Activated naive CD8-positive, alpha-beta T cell treated with anti-CD3 and anti-CD28 coated beads, Interleukin-2, amount 50 U/mL, for 24 hours (primary cell): Measurements from ENCODE around the gene CFAP70.
"Not testable (repeated sequence)": the region's sequence is repeated elsewhere in the genome, so short reads cannot be mapped to it uniquely, and the experiment has no call there.

Experiments used
- ATAC-seq: fragments of 150-1000 bp; cut with Tn5 transposase; one replicate; pipeline ENCODE4 v1.10.0; 2021
- DNase-seq: peaks from one replicate; pipeline ENCODE4 v3.0.0; 2021
- H3K27ac Mint-ChIP-seq: one replicate; pipeline ENCODE4 v1.8.0; 2021; ENCODE audit warnings: mild to moderate bottlenecking, mixed read lengths
- H3K27me3 Mint-ChIP-seq: one replicate; pipeline ENCODE4 v1.8.0; 2021; ENCODE audit warnings: mixed read lengths
- H3K36me3 Mint-ChIP-seq: one replicate; pipeline ENCODE4 v1.8.0; 2021; ENCODE audit warnings: low read depth, mixed read lengths
- H3K4me1 Mint-ChIP-seq: one replicate; pipeline ENCODE4 v1.8.0; 2021; ENCODE audit warnings: mixed read lengths
- H3K4me3 Mint-ChIP-seq: one replicate; pipeline ENCODE4 v1.8.0; 2021; ENCODE audit warnings: mild to moderate bottlenecking, moderate library complexity, mixed read lengths
- H3K9me3 Mint-ChIP-seq: one replicate; pipeline ENCODE4 v1.8.0; 2021; ENCODE audit warnings: mixed read lengths

The CFAP70 gene

DNA sequence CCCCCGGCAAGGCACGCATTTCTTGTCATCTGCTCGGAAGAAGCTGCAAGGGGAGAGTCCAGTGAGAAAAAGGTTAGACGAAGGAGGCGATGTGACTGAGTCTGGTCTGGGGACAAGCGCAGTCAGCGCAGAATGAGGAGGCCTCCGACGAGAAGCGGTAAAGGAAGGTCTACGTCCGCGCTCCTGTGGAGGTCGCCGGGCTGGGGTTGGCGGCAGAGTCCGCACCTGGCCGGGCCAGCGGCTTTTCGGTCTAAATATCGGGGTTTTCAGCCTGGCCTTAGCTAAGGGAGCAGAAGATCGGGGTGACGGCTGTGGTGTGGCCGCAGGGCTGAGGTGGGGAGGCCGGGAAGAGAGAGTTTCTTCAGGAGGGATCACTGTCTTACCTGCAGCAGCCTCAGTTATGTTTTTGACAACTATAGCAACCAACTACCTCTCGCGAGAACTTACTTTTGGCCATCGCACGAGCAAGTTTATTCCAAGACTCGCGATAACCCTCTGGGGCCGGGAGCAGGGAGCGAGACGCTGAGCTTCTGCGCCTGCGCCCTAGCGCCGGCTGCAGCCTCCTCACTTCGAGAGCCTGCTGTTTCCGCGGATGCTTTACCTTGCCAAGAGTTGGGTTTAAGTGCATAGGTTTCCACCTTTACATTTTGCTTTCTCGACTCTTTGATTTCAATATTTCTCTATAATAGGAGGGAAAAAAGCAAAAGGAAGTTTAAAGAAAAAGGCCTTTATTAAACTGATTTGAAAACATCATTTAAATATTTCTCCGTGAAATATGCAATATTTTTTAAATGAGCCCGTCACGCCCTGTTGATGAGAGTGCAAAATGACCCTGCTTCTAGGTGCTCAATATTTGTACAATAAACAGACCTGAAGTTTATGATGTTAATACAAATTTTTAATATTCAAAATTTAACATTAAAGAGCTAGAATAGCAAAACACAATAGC lies at the start of gene CFAP70:
Gene CFAP70, minus strand, starts transcription at position 534 of the 949 bp plus-strand sequence. CDS start 4,068 bp downstream, outside the sequence.
- Mint-ChIP-seq H3K36me3 (peaks cover 3% of the 10 kb centered on the region), H3K9me3 (no peaks in the 10 kb centered on the region), H3K4me1 (peaks cover 13% of the 10 kb centered on the region), H3K27ac (peak within 1 kb of the TSS; percentile 86), H3K27me3 (no peaks in the 10 kb centered on the region), H3K4me3 (peak within 1 kb of the TSS; percentile 93)
- ATAC-seq = peak; percentile 97
- DNase-seq = peak; percentile 92

DNA sequence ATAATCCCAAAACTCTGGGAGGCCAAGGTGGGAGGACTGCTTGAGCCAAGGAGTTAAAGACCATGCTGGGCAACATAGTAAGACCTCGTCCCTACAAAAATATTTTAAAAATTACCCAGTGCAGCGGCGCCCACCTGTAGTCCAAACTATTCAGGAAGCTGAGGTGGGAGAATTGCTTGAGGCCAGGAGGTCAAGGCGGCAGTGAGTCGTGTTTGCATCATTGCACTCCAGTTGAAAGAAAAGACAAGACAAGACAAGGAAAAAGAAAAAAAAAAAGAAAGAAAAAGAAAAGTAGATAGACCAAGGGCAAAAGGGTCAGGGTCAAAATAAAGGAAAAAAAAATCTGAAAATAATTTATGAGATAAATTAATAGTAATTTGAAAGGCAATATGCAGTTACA lies 49.4 kb upstream of the CFAP70 start:
- DNase-seq = no peak
- no peak for ATAC-seq
- no peak overlapping the region for H3K4me3 Mint-ChIP-seq

DNA sequence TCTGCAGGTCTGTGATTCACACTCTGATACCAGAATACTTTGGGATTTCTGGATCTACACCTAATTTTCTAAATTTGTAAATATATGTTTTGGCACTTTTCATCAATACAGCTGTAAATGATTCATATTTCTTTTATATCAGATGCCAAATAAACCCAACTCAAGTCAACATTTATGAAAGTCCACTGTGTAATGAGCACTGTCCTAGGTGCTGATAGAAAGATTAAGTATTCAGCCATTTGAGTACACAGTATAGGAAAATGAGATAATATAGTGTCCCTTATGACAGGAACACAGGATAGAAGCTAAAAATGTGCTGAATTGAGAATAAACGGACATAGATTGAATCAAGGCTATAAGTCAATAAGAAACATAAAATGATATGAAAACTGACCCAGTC lies 48.8 kb upstream of the CFAP70 start:
- Mint-ChIP-seq H3K36me3 (peaks cover 34% of the 10 kb centered on the region), H3K4me3 (no peak overlapping the region), H3K27ac (no peak overlapping the region), H3K4me1 (peaks cover 73% of the 10 kb centered on the region), H3K27me3 (no peaks in the 10 kb centered on the region), H3K9me3 (no peaks in the 10 kb centered on the region)
- DNase-seq (no peak), ATAC-seq (no peak)

More for the DNA sequence above, 49.4 kb upstream of the CFAP70 start:
- Mint-ChIP-seq H3K27ac (no peak overlapping the region), H3K27me3 (no peaks in the 10 kb centered on the region), H3K36me3 (peaks cover 38% of the 10 kb centered on the region), H3K9me3 (no peaks in the 10 kb centered on the region), H3K4me1 (peaks cover 78% of the 10 kb centered on the region)

DNA sequence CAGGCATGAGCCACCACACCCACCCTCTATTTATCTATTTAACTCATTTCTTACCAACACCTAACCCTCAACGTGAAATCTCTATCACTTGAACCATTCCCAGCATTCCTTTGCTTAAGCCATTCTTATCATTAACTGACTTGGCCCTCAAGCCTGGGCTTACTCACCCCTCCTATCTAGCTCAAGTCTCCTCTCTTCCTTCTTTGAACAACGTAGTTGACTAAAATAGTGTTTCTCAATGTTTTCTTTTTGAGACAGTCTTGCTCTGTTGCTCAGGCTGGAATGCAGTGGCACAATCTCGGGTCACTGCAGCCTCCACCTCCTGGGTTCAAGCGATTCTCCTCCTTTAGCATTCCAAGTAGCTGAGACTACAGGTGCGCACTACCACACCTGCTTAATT lies 48.2 kb upstream of the CFAP70 start:
- no peak overlapping the region for H3K4me3 Mint-ChIP-seq

DNA sequence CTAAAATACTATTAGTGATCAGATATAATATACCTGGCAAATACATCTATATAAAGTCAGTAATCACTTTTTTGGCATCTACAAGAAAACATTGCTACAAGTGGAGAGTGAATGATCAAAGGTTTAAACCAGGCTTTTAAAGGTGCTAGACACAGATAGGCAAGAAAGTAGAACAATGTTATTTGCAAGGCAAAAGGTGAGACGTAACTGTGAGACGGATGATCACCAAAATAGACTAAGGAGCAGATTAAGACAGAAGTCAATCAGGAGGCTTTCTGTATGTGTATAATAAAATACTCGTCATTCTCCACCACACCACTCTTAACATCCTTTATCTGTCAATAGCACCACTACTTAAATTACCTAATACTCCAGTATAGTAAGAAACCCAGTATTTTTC lies 46.9 kb upstream of the CFAP70 start:
- no peak overlapping the region for H3K27ac Mint-ChIP-seq
- ATAC-seq (no peak), DNase-seq (no peak)
- H3K36me3 Mint-ChIP-seq = peaks cover 23% of the 10 kb centered on the region
- no peaks in the 10 kb centered on the region for H3K9me3 Mint-ChIP-seq
- H3K27me3 Mint-ChIP-seq = no peaks in the 10 kb centered on the region
- H3K4me1 Mint-ChIP-seq = peaks cover 58% of the 10 kb centered on the region
- no peak overlapping the region for H3K4me3 Mint-ChIP-seq

More for the DNA sequence above, 48.2 kb upstream of the CFAP70 start:
- Mint-ChIP-seq H3K27me3 (no peaks in the 10 kb centered on the region), H3K4me1 (peaks cover 67% of the 10 kb centered on the region), H3K9me3 (no peaks in the 10 kb centered on the region), H3K36me3 (peaks cover 31% of the 10 kb centered on the region), H3K27ac (no peak overlapping the region)
- ATAC-seq (no peak), DNase-seq (no peak)

DNA sequence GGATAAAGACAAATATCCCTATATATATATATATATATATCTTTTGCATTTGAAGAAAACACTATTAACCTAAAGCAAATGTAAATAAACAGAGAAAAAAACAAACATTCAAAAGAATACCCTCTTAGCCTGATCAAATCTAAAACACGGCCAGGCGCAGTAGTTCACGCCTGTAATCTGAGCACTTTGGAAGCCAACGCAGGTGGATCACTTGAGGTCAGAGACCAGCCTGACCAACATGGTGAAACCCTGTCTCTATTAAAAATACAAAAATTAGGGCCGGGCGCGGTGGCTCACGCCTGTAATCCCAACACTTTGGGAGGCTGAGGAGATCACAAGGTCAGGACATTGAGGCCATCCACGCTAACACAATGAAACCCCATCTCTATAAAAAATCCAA lies 46.0 kb upstream of the CFAP70 start:
- H3K27ac Mint-ChIP-seq = no peak overlapping the region

DNA sequence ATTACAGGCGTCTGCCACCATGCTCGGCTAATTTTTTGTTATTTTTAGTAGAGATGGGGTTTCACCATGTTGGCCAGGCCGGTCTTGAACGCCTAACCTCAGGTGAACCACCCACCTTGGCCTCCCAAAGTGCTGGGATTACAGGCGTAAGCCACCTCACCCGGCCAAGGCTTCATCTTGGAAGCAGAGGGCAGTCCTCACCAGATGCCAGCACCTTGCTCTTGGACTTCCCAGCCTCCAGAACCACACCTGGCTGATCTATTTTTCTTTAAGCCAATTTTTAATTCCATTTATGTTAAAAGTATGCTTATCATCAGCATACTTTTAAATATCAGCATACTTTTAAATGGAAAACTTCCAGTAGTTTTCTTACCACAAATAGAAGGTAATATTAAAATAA lies 43.0 kb upstream of the CFAP70 start:
- no peak overlapping the region for H3K27ac Mint-ChIP-seq
- H3K4me1 Mint-ChIP-seq = peaks cover 24% of the 10 kb centered on the region
- no peaks in the 10 kb centered on the region for H3K27me3 Mint-ChIP-seq
- peaks cover 17% of the 10 kb centered on the region for H3K36me3 Mint-ChIP-seq
- no peak for ATAC-seq
- H3K4me3 Mint-ChIP-seq = no peak overlapping the region
- H3K9me3 Mint-ChIP-seq = no peaks in the 10 kb centered on the region
- no peak for DNase-seq

More for the DNA sequence above, 46.0 kb upstream of the CFAP70 start:
- Mint-ChIP-seq H3K36me3 (peaks cover 22% of the 10 kb centered on the region), H3K4me3 (no peak overlapping the region), H3K27me3 (no peaks in the 10 kb centered on the region), H3K9me3 (no peaks in the 10 kb centered on the region), H3K4me1 (peaks cover 50% of the 10 kb centered on the region)
- no peak for ATAC-seq
- no peak for DNase-seq

DNA sequence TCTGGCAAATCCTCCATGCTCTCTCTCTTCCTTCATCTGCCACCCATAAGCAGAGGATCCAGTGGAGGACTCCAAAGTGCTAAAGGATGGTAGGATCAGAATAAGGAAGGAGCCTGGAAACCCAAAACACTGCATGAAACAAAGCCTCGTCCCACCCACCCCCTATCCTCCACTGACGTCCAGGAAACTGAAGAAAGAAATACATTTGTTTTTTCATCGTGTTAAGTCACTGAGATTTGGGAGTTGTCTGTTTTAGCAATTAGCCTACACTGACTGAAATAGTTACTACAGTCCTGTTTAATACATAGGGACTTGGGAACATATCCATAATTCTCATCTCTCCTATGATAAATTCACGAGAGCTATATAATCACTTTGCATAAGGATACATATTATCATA lies 40.4 kb upstream of the CFAP70 start:
- Mint-ChIP-seq H3K9me3 (no peaks in the 10 kb centered on the region), H3K27ac (no peak overlapping the region), H3K4me1 (peaks cover 11% of the 10 kb centered on the region), H3K36me3 (peaks cover 39% of the 10 kb centered on the region), H3K27me3 (no peaks in the 10 kb centered on the region), H3K4me3 (no peak overlapping the region)
- ATAC-seq = no peak
- no peak for DNase-seq

DNA sequence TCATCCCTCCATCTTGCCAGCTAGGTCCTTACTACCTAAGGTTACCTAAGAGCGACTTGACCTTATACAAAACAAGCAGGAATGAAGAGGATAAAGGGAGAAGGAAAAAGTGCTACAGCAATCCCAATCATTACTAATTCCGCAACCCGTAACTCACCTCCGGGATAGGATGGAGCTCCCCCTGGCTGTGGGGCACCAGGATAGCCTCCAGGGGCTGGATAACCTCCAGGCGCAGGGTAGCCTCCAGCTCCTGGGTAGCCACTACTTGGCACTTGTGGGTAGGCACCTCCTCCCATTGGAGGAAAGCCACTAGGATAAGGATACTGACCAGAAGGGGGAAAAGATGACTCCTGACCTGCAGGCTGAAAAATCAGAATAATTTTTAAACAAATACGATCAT lies 39.4 kb upstream of the CFAP70 start:
- Mint-ChIP-seq H3K4me3 (no peak overlapping the region), H3K9me3 (no peaks in the 10 kb centered on the region), H3K36me3 (peaks cover 46% of the 10 kb centered on the region), H3K4me1 (peaks cover 4% of the 10 kb centered on the region), H3K27ac (no peak overlapping the region), H3K27me3 (no peaks in the 10 kb centered on the region)
- no peak for ATAC-seq
- DNase-seq = no peak

DNA sequence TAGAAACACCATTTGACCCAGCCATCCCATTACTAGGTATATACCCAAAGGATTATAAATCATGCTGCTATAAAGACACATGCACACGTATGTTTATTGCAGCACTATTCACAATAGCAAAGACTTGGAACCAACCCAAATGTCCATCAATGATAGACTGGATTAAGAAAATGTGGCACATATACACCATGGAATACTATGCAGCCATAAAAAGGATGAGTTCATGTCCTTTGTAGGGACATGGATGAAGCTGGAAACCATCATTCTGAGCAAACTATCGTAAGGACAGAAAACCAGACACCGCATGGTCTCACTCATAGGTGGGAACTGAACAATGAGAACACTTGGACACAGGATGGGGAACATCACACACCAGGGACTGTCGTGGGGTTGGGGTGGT lies 35.7 kb upstream of the CFAP70 start:
- not testable (repeated sequence) for H3K4me1 Mint-ChIP-seq, DNase-seq, ATAC-seq, H3K9me3 Mint-ChIP-seq, H3K27ac Mint-ChIP-seq, H3K27me3 Mint-ChIP-seq, H3K4me3 Mint-ChIP-seq
- H3K36me3 Mint-ChIP-seq = peaks cover 54% of the 10 kb centered on the region

DNA sequence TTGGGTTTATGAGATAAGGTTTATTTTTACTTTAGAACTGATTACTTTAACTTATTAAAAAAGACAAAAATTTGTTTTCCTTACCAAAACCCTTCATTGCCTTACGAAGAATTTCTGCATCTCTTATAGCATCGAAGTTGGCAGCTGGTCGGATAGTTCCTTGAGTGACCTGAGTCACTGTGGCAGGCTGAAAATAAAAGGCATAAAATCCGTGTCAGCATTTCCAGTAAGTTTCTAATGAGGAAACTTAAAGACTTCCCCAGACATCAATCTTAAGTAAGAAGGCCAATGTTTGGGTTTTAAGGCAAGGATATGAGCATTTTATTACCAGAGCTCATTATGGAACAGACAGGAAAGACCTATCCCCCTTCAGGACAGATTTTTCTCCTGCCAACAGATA lies 29.6 kb upstream of the CFAP70 start:
- Mint-ChIP-seq H3K4me1 (peaks cover 2% of the 10 kb centered on the region), H3K4me3 (no peak overlapping the region), H3K27me3 (no peaks in the 10 kb centered on the region), H3K9me3 (no peaks in the 10 kb centered on the region), H3K36me3 (peaks cover 58% of the 10 kb centered on the region), H3K27ac (no peak overlapping the region)
- ATAC-seq (no peak), DNase-seq (no peak)

DNA sequence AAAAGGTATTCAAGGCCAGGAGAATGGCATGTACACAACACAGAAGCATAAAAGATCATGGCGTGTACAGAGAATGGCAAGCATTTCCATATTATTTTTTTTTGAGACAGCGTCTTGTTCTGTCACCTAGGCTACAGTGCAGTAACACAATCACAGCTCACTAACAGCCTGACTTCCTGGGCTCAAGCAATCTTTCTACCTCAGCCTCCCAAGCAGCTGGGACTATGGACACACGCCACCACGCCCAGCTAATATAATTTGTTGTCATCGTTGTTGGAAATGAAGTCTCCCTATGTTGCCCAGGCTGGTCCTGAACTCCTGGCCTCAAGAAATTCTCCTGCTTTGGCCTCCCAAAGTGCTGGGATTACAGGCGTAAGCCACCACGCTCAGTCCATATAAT lies 27.9 kb upstream of the CFAP70 start:
- no peak overlapping the region for H3K27ac Mint-ChIP-seq
- H3K27me3 Mint-ChIP-seq = no peaks in the 10 kb centered on the region
- H3K4me3 Mint-ChIP-seq = no peak overlapping the region
- no peaks in the 10 kb centered on the region for H3K4me1 Mint-ChIP-seq
- no peaks in the 10 kb centered on the region for H3K9me3 Mint-ChIP-seq
- no peak for ATAC-seq
- peaks cover 58% of the 10 kb centered on the region for H3K36me3 Mint-ChIP-seq
- no peak for DNase-seq

DNA sequence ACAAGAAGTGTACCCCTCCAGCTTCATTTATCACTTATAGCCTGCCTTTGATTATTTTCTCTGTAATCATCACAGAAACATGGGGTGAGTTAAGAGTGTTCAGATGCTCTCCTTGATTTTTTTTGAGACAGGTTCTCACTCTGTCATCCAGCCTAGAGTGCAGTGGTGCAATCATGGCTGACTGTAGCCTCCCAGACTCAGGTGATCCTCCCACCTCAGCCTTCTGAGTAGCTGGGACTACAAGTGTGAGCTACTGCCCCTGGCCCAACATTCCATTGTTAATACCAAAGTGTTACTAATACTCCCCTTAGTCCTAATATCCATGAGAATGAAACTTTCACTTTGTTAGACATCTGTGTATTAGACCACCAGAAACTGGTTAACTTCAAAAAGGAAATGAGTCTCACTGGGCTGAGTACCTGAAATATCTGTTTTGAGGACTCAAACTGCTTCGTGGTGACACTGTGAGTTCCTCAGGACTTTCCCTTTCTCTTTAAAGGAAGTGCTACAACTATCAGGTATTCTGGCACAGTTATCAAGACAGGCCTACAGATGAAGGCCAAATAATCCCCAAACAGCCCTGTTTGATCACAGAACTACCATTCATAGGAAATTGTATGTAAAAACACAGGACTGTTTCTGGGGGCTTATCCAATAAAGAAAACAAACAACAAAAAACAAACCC lies 20.5 kb upstream of the CFAP70 start:
- Mint-ChIP-seq H3K4me3 (no peak overlapping the region), H3K36me3 (peaks cover 59% of the 10 kb centered on the region), H3K9me3 (no peaks in the 10 kb centered on the region), H3K27ac (peak overlapping the region; percentile 25), H3K27me3 (no peaks in the 10 kb centered on the region), H3K4me1 (peaks cover 8% of the 10 kb centered on the region)
- no peak for DNase-seq
- no peak for ATAC-seq

DNA sequence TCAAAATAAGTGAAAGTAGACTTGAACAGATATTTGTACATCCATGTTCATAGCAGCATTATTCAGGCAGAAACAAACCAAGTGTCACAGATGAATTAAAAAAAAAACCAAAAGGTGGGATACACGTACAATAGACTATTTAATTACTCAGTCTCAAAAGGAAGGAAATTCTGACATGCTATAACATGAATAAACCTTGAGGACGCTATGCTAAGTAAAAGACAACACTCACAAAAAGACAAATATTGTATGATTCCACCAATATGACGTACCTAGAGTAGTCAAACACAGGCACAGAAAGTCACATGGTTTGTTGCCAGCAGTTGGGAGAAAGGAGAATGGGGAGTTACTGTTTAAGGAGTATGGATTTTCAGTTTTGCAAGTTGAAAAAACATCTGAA lies 18.0 kb upstream of the CFAP70 start:
- Mint-ChIP-seq H3K9me3 (no peaks in the 10 kb centered on the region), H3K4me3 (no peak overlapping the region), H3K27me3 (no peaks in the 10 kb centered on the region), H3K27ac (peak overlapping the region; percentile 32), H3K4me1 (peaks cover 8% of the 10 kb centered on the region), H3K36me3 (peaks cover 54% of the 10 kb centered on the region)
- DNase-seq (no peak), ATAC-seq (no peak)

DNA sequence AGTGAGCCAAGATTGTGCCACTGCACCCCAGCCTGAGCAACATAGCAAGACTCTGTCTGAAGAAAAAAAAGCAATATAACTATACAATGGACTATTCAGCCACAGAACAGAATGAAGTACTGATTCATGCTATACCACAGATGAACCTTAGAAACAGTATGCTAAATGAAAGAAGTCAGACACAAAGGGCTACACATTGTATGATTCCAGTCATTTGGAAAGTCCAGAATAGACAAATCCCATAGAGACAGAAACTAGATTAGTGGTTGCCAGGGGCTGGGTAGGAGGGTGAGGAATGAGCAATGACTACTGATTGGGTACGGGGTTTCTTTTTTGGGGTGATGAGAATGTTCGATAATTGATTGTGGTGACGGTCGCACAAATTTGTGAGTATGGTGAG lies 9.6 kb upstream of the CFAP70 start:
- Mint-ChIP-seq H3K36me3 (peaks cover 57% of the 10 kb centered on the region), H3K9me3 (no peaks in the 10 kb centered on the region), H3K4me1 (peaks cover 13% of the 10 kb centered on the region), H3K27ac (no peak overlapping the region), H3K4me3 (no peak overlapping the region), H3K27me3 (no peaks in the 10 kb centered on the region)
- peak; percentile 49 for ATAC-seq
- no peak for DNase-seq
